ENCODE data around the gene GPX3. TPM values are rescaled to one million over a fixed set of nuclear protein-coding genes. Genes with fewer than 3 reads are reported as not detected.

GPX3 gene
- polyA plus RNA-seq, 1 of the 3 experiments (the other 2 are of a cell fraction), result 3.2 TPM

DNA sequence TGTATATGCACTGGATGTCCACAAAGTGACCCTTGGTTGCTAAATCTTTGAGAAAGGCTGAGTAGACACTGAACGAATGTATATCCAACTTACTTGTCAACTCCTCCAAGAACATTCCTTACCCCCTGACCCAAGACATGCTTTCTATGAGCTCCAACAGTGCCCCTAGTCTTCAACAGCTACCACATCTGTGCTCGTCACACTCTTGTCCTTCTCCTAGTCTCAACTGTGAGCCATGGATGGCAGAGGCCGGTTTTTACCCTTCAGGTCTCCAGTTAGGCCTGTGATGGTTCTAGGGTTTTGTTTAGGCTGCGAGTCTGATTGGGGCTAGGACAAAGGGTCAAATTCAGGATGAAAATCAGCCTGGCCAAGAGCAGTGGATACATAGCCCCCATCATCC lies 19.0 kb upstream of the GPX3 start:
- POLR2A ChIA-PET, result no interaction called here
- no peaks in the 10 kb centered on the region for H3K9me2 ChIP-seq
- H3K4me1 ChIP-seq (ENCODE audit: control insufficient read depth in 1 of 2, insufficient read depth in 2 of 2, low read depth in 1 of 2, low read length in 1 of 2), result no peaks in the 10 kb centered on the region; a peak in 1 of 4 replicates
- H3K9ac ChIP-seq, result no peak overlapping the region
- DNase-seq, result no peak
- H3K27me3 ChIP-seq (ENCODE audit: insufficient read depth), result no peaks in the 10 kb centered on the region
- H3K27ac ChIP-seq (ENCODE audit: low read depth in 2 of 2, low read length in 1 of 2), result no peak overlapping the region
- WGBS (ENCODE audit: low lambda C conversion rate), result 49% methylated on average over 4 of the region's 4 CpGs
- no peaks in the 10 kb centered on the region for H3K79me2 ChIP-seq (ENCODE audit: insufficient read depth)
- H3K9me3 ChIP-seq, result no peaks in the 10 kb centered on the region
- H2AFZ ChIP-seq (ENCODE audit: low read depth), result no peak overlapping the region
- CTCF ChIA-PET, result interaction anchor here (0.7 to 5.2 kb wide), 7 partner anchors 50 to 166 kb away, joined by 3 to 57 read pairs (median 7); partner anchors contain the start of gene ANXA6
- no peaks in the 10 kb centered on the region for H3K36me3 ChIP-seq (replicated peaks in 1 of 2; ENCODE audit: control insufficient read depth in 1 of 2, insufficient read depth in 2 of 2, low read length in 1 of 2)
- no peak overlapping the region for H3K4me2 ChIP-seq
- no peaks in the 10 kb centered on the region for H3F3A ChIP-seq (replicated peaks; ENCODE audit: insufficient read depth)
- TF ChIP-seq, protein P1, sequence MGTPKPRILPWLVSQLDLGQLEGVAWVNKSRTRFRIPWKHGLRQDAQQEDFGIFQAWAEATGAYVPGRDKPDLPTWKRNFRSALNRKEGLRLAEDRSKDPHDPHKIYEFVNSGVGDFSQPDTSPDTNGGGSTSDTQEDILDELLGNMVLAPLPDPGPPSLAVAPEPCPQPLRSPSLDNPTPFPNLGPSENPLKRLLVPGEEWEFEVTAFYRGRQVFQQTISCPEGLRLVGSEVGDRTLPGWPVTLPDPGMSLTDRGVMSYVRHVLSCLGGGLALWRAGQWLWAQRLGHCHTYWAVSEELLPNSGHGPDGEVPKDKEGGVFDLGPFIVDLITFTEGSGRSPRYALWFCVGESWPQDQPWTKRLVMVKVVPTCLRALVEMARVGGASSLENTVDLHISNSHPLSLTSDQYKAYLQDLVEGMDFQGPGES (IDR thresholded peaks at IDR 0.05; ENCODE audit: low read depth, low read length), result no peak
- no peak for TF ChIP-seq JUND (IDR thresholded peaks at IDR 0.05)
- TF ChIP-seq, protein P2, sequence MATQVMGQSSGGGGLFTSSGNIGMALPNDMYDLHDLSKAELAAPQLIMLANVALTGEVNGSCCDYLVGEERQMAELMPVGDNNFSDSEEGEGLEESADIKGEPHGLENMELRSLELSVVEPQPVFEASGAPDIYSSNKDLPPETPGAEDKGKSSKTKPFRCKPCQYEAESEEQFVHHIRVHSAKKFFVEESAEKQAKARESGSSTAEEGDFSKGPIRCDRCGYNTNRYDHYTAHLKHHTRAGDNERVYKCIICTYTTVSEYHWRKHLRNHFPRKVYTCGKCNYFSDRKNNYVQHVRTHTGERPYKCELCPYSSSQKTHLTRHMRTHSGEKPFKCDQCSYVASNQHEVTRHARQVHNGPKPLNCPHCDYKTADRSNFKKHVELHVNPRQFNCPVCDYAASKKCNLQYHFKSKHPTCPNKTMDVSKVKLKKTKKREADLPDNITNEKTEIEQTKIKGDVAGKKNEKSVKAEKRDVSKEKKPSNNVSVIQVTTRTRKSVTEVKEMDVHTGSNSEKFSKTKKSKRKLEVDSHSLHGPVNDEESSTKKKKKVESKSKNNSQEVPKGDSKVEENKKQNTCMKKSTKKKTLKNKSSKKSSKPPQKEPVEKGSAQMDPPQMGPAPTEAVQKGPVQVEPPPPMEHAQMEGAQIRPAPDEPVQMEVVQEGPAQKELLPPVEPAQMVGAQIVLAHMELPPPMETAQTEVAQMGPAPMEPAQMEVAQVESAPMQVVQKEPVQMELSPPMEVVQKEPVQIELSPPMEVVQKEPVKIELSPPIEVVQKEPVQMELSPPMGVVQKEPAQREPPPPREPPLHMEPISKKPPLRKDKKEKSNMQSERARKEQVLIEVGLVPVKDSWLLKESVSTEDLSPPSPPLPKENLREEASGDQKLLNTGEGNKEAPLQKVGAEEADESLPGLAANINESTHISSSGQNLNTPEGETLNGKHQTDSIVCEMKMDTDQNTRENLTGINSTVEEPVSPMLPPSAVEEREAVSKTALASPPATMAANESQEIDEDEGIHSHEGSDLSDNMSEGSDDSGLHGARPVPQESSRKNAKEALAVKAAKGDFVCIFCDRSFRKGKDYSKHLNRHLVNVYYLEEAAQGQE (IDR thresholded peaks at IDR 0.05; ENCODE audit: low read depth, low read length), result no peak
- TF ChIP-seq TAF1 (IDR thresholded peaks at IDR 0.05; ENCODE audit: borderline replicate concordance, low read depth, low read length), result no peak
- TF ChIP-seq SIN3A (IDR thresholded peaks at IDR 0.05; ENCODE audit: borderline replicate concordance, low read depth, low read length), result no peak
- TF ChIP-seq NFIC (IDR thresholded peaks at IDR 0.05; ENCODE audit: borderline replicate concordance), result no peak
- TF ChIP-seq POLR2AphosphoS5 (IDR thresholded peaks at IDR 0.05; ENCODE audit: low read depth, low read length), result no peak
- no peak for TF ChIP-seq GABPA (IDR thresholded peaks at IDR 0.05; ENCODE audit: low read depth)
- no peak for TF ChIP-seq FOSL2 (IDR thresholded peaks at IDR 0.05; ENCODE audit: borderline replicate concordance, low read depth)
- TF ChIP-seq RCOR1 (IDR thresholded peaks at IDR 0.05; ENCODE audit: low read length), result no peak
- TF ChIP-seq FOXJ3 (CRISPR knock-in tag; IDR thresholded peaks at IDR 0.05), result no peak
- TF ChIP-seq EZH2phosphoT487 (IDR thresholded peaks at IDR 0.05; ENCODE audit: borderline replicate concordance, low read depth), result no peak
- TF ChIP-seq YY1 (IDR thresholded peaks at IDR 0.05; ENCODE audit: low read depth), result no peak
- TF ChIP-seq, protein P3, sequence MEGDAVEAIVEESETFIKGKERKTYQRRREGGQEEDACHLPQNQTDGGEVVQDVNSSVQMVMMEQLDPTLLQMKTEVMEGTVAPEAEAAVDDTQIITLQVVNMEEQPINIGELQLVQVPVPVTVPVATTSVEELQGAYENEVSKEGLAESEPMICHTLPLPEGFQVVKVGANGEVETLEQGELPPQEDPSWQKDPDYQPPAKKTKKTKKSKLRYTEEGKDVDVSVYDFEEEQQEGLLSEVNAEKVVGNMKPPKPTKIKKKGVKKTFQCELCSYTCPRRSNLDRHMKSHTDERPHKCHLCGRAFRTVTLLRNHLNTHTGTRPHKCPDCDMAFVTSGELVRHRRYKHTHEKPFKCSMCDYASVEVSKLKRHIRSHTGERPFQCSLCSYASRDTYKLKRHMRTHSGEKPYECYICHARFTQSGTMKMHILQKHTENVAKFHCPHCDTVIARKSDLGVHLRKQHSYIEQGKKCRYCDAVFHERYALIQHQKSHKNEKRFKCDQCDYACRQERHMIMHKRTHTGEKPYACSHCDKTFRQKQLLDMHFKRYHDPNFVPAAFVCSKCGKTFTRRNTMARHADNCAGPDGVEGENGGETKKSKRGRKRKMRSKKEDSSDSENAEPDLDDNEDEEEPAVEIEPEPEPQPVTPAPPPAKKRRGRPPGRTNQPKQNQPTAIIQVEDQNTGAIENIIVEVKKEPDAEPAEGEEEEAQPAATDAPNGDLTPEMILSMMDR (IDR thresholded peaks at IDR 0.05), result no peak
- TF ChIP-seq, protein P4, sequence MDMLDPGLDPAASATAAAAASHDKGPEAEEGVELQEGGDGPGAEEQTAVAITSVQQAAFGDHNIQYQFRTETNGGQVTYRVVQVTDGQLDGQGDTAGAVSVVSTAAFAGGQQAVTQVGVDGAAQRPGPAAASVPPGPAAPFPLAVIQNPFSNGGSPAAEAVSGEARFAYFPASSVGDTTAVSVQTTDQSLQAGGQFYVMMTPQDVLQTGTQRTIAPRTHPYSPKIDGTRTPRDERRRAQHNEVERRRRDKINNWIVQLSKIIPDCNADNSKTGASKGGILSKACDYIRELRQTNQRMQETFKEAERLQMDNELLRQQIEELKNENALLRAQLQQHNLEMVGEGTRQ (IDR thresholded peaks at IDR 0.05; ENCODE audit: borderline replicate concordance, low read depth, low read length), result no peak
- TF ChIP-seq, protein P5, sequence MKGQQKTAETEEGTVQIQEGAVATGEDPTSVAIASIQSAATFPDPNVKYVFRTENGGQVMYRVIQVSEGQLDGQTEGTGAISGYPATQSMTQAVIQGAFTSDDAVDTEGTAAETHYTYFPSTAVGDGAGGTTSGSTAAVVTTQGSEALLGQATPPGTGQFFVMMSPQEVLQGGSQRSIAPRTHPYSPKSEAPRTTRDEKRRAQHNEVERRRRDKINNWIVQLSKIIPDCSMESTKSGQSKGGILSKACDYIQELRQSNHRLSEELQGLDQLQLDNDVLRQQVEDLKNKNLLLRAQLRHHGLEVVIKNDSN (IDR thresholded peaks at IDR 0.05; ENCODE audit: borderline replicate concordance, low read depth), result no peak
- no peak for TF ChIP-seq EP300 (IDR thresholded peaks at IDR 0.05; ENCODE audit: borderline replicate concordance in 1 of 2, low read depth in 1 of 2, low read length in 1 of 2)
- TF ChIP-seq, protein P6, sequence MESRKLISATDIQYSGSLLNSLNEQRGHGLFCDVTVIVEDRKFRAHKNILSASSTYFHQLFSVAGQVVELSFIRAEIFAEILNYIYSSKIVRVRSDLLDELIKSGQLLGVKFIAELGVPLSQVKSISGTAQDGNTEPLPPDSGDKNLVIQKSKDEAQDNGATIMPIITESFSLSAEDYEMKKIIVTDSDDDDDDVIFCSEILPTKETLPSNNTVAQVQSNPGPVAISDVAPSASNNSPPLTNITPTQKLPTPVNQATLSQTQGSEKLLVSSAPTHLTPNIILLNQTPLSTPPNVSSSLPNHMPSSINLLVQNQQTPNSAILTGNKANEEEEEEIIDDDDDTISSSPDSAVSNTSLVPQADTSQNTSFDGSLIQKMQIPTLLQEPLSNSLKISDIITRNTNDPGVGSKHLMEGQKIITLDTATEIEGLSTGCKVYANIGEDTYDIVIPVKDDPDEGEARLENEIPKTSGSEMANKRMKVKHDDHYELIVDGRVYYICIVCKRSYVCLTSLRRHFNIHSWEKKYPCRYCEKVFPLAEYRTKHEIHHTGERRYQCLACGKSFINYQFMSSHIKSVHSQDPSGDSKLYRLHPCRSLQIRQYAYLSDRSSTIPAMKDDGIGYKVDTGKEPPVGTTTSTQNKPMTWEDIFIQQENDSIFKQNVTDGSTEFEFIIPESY (IDR thresholded peaks at IDR 0.05; ENCODE audit: borderline replicate concordance, low read depth), result no peak
- no peak for TF ChIP-seq MEF2A (IDR thresholded peaks at IDR 0.05; ENCODE audit: borderline replicate concordance, low read depth)
- no peak overlapping the region for H3K4me3 ChIP-seq (ENCODE audit: low read depth in 2 of 2, low read length in 1 of 2)
- H4K20me1 ChIP-seq (ENCODE audit: insufficient read depth), result no peaks in the 10 kb centered on the region
